Keratinocyte (primary cell): ENCODE results near the gene GRK5.

Experiments used
- CTCF ChIP-seq, 3 experiments: IDR thresholded peaks in 1 of 3; conservative IDR thresholded peaks in 1 of 3; optimal IDR thresholded peaks in 1 of 3; 2 replicates in 2 of 3; 3 replicates in 1 of 3; pipeline versions ENCODE3 to v1.5.1; 2011; ENCODE audit warnings: low read length in 3 of 3, mild to moderate bottlenecking in 3 of 3, moderate library complexity in 2 of 3, control low read depth in 1 of 3, inconsistent platforms in 1 of 3; ENCODE audit not compliant: insufficient read depth in 2 of 3; ENCODE audit errors: extremely low read depth in 1 of 3
- EZH2 ChIP-seq: IDR thresholded peaks from one replicate; pipeline ENCODE4 v1.6.1; 2012; ENCODE audit warnings: inconsistent platforms, mild to moderate bottlenecking, low read length, moderate library complexity

GRCh38 chr10:119362122-119362521 lies 154.8 kb downstream of the GRK5 start:
- TF ChIP-seq CTCF (optimal IDR thresholded peaks at IDR 0.05 in 1 of 3, IDR thresholded peaks at IDR 0.05 in 1 of 3, conservative IDR thresholded peaks at IDR 0.05 in 1 of 3; ENCODE audit: extremely low read depth in 1 of 3, insufficient read depth in 2 of 3, low read length in 3 of 3) (no peak), EZH2 (no peak)
